MCF 10A (cell line): ENCODE measurements around the gene WWC1. TPM values are rescaled to one million over a fixed set of nuclear protein-coding genes. Genes with fewer than 3 reads are reported as not detected.

Experiments
- BruUV-seq: library from RNA; stranded (reverse); fragments of 400-500 nt; replicated peaks from 2 replicates; lab custom pipeline; 2021; lab: Mats Ljungman, UMichigan
- CTCF ChIA-PET: fragments of 300-600 bp; sonication (Branson Sonifier 250); formaldehyde crosslinking; extraction: SDS; loops from one replicate; lab custom pipeline; 2021; ENCODE audit warnings: antibody characterized with exemption, inconsistent platforms; lab: Yijun Ruan, JAX
- POLR2A ChIA-PET: fragments of 300-600, 350-650 bp; sonication (Branson Sonifier 250); formaldehyde crosslinking; extraction: SDS; loops from one replicate; lab custom pipeline; 2020; ENCODE audit warnings: antibody characterized with exemption, inconsistent platforms; lab: Yijun Ruan, JAX
- DNase-seq: peaks from one replicate; pipeline ENCODE4 v3.0.0-alpha.2; 2018; ENCODE audit not compliant: unreplicated experiment
- H3K27ac Mint-ChIP-seq: one replicate; pipeline ENCODE4 v1.8.0; 2022; ENCODE audit warnings: mild to moderate bottlenecking, low read depth, mixed read lengths; ENCODE audit not compliant: unreplicated experiment
- H3K27me3 Mint-ChIP-seq: one replicate; pipeline ENCODE4 v1.8.0; 2022; ENCODE audit warnings: mixed read lengths; ENCODE audit not compliant: insufficient read depth, unreplicated experiment
- H3K36me3 Mint-ChIP-seq: one replicate; pipeline ENCODE4 v1.8.0; 2022; ENCODE audit warnings: mild to moderate bottlenecking, moderate library complexity, mixed read lengths; ENCODE audit not compliant: insufficient read depth, unreplicated experiment
- H3K4me1 Mint-ChIP-seq: one replicate; pipeline ENCODE4 v1.8.0; 2022; ENCODE audit warnings: mixed read lengths; ENCODE audit not compliant: insufficient read depth, unreplicated experiment
- H3K4me3 Mint-ChIP-seq: one replicate; pipeline ENCODE4 v1.8.0; 2022; ENCODE audit warnings: mild to moderate bottlenecking, moderate library complexity, mixed read lengths; ENCODE audit not compliant: unreplicated experiment
- H3K9me3 Mint-ChIP-seq: one replicate; pipeline ENCODE4 v1.8.0; 2022; ENCODE audit warnings: mixed read lengths; ENCODE audit not compliant: unreplicated experiment
- intact Hi-C: fragments of 100-400 bp; cut with micrococcal nuclease; formaldehyde crosslinking; loops from 2 replicates; pipeline ENCODE4 v1.14.1; 2022
- total RNA-seq: library from RNA; stranded (reverse); gene quantifications from 2 replicates; pipeline ENCODE4 v1.2.3, GENCODE V29; 2022
- TF ChIP-seq, protein P1 (sequence below): fragments of 200-600 bp; IDR thresholded peaks from one replicate; pipeline ENCODE4 v1.8.0; 2022; ENCODE audit warnings: antibody characterized with exemption, mild to moderate bottlenecking; ENCODE audit not compliant: unreplicated experiment

WWC1 gene
- total RNA-seq, 1 experiment from 2014 or later, result 47.0 TPM

- intact Hi-C loops, result no loop called here
- ChIA-PET CTCF (interaction anchor here (1.0 kb wide), 1 partner anchor 210 kb away, joined by 3 read pairs; no protein-coding TSS in a partner anchor), POLR2A (no interaction called here)
- no peak for DNase-seq
- no peak overlapping the region for H3K27ac Mint-ChIP-seq
- no peaks in the 10 kb centered on the region for H3K36me3 Mint-ChIP-seq
- no TSS peak for BruUV-seq
- TF ChIP-seq, protein P1, sequence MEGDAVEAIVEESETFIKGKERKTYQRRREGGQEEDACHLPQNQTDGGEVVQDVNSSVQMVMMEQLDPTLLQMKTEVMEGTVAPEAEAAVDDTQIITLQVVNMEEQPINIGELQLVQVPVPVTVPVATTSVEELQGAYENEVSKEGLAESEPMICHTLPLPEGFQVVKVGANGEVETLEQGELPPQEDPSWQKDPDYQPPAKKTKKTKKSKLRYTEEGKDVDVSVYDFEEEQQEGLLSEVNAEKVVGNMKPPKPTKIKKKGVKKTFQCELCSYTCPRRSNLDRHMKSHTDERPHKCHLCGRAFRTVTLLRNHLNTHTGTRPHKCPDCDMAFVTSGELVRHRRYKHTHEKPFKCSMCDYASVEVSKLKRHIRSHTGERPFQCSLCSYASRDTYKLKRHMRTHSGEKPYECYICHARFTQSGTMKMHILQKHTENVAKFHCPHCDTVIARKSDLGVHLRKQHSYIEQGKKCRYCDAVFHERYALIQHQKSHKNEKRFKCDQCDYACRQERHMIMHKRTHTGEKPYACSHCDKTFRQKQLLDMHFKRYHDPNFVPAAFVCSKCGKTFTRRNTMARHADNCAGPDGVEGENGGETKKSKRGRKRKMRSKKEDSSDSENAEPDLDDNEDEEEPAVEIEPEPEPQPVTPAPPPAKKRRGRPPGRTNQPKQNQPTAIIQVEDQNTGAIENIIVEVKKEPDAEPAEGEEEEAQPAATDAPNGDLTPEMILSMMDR, result no peak
- H3K27me3 Mint-ChIP-seq, result no peaks in the 10 kb centered on the region
- no peak overlapping the region for H3K4me3 Mint-ChIP-seq
- no peaks in the 10 kb centered on the region for H3K4me1 Mint-ChIP-seq
- no peaks in the 10 kb centered on the region for H3K9me3 Mint-ChIP-seq
Measured at GRCh38 chr5:168479166-168479565, 187.7 kb downstream of the WWC1 start.

DNA sequence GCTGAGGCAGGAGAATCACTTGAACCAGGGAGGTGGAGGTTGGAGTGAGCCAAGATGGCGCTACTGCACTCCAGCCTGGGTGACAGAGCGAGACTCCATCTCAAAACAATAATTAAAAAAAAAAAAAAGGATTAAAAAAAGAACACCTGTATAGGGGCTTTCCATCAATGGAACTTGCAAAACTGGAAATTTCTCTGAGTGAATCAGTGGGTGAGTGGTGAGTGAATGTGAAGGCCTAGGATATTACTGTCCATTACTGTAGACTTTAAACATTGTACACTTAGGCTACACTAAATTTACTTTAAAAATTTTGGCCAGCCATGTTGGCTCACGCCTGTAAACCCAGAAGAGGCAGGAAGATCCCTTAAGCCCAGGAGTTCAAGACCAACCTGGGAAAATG, 189.2 kb downstream of the WWC1 start:
- H3K27ac Mint-ChIP-seq, result no peak overlapping the region
- intact Hi-C loops, result no loop called here
- ChIA-PET POLR2A (interaction anchor here (0.8 kb wide), 1 partner anchor 25 kb away, joined by 3 read pairs; no protein-coding TSS in a partner anchor), CTCF (no interaction called here)
- no peak for DNase-seq
- H3K4me3 Mint-ChIP-seq, result no peak overlapping the region
- peaks cover 8% of the 10 kb centered on the region for H3K4me1 Mint-ChIP-seq
- no peaks in the 10 kb centered on the region for H3K9me3 Mint-ChIP-seq
- TF ChIP-seq, protein P1, result no peak
- no TSS peak for BruUV-seq
- no peaks in the 10 kb centered on the region for H3K36me3 Mint-ChIP-seq
- H3K27me3 Mint-ChIP-seq, result no peaks in the 10 kb centered on the region

DNA sequence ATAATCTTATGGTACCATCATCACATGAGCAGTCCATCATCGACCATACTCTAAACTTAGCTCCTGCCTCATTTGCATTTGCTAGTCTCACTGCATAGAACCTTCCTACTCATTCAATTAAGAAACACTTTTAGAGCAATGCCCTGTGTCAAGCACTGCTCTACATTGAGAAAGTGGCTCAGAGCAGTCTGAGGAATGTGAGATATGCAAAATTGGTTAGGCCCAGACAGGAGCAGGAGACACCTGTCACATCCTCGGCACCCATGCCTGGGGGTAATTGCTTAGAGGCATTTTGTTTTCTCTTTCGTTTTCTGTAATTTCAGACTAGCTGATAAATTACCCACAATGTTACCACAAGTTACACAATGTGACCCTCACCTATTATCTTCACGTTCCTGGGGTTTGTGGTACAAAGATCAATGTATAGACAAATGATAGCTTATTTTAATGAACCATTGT, 189.9 kb downstream of the WWC1 start:
- no peaks in the 10 kb centered on the region for H3K27me3 Mint-ChIP-seq
- ChIA-PET CTCF (interaction anchor here (0.6 to 1.0 kb wide), 2 partner anchors 62 to 75 kb away, joined by 3 read pairs; no protein-coding TSS in a partner anchor), POLR2A (interaction anchor here (0.8 kb wide), 1 partner anchor 24 kb away, joined by 3 read pairs; no protein-coding TSS in a partner anchor)
- peaks cover 14% of the 10 kb centered on the region for H3K4me1 Mint-ChIP-seq
- TF ChIP-seq, protein P1, result no peak
- no peak for DNase-seq
- peaks cover 3% of the 10 kb centered on the region for H3K36me3 Mint-ChIP-seq
- H3K9me3 Mint-ChIP-seq, result no peaks in the 10 kb centered on the region
- H3K27ac Mint-ChIP-seq, result no peak overlapping the region
- intact Hi-C loops, result no loop called here
- no peak overlapping the region for H3K4me3 Mint-ChIP-seq
- BruUV-seq, result no TSS peak

DNA sequence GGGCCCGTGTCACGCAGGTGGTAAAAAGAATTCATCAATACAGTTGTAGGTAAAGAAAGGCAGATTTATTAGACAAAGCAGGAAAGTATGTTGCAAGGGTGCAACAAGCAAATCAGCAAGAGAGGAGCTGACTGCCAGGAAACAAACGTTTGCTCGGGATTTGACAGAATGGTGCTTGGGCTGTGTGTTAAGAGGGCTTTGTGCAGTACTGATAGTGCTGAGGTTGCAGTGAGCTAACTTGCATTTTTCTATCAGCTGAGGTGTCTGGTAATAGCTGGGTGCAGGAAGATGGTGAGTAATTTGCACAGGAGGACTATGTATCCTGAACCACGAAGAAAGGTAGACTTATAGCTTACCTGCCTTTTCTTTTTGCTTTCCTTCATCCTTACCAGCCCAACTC, 190.9 kb downstream of the WWC1 start:
- peaks cover 16% of the 10 kb centered on the region for H3K4me1 Mint-ChIP-seq
- BruUV-seq, result no TSS peak
- peaks cover 12% of the 10 kb centered on the region for H3K36me3 Mint-ChIP-seq
- H3K27me3 Mint-ChIP-seq, result no peaks in the 10 kb centered on the region
- ChIA-PET CTCF (interaction anchor here (0.7 to 1.0 kb wide), 4 partner anchors 108 to 213 kb away, joined by 3 to 4 read pairs (median 3); no protein-coding TSS in a partner anchor), POLR2A (no interaction called here)
- H3K27ac Mint-ChIP-seq, result no peak overlapping the region
- intact Hi-C loops, result no loop called here
- H3K9me3 Mint-ChIP-seq, result no peaks in the 10 kb centered on the region
- DNase-seq, result no peak
- TF ChIP-seq, protein P1, result no peak
- no peak overlapping the region for H3K4me3 Mint-ChIP-seq
